DMS53 (cell line): ENCODE data around the gene UTP11.

Experiments used
- DNase-seq: peaks from one replicate; lab custom pipeline; 2025; lab: John Stamatoyannopoulos, UW

UTP11 gene

GRCh38 chr1:38003261-38004250 lies 9.0 kb upstream of the UTP11 start:
- no peak for DNase-seq

- DNase-seq: peak; percentile 48
These were observed 8.0 kb upstream of the UTP11 start for GRCh38 chr1:38004284-38005108.

- DNase-seq: peak; percentile 77
These were observed 7.1 kb upstream of the UTP11 start, which contains the start of gene FHL3 for GRCh38 chr1:38005195-38006007. Gene FHL3 (minus strand): TSS chr1:38005514. CDS start chr1:37999412, 6,102 bp downstream.

- DNase-seq: no peak
These were observed 6.3 kb upstream of the UTP11 start for GRCh38 chr1:38006008-38006828.

- peak; percentile 24 for DNase-seq
These were observed 3.3 kb upstream of the UTP11 start for GRCh38 chr1:38009088-38009840.

GRCh38 chr1:38009841-38010180 lies 2.7 kb upstream of the UTP11 start:
- DNase-seq: no peak

GRCh38 chr1:38013227-38013622 lies 691 bp downstream of the UTP11 start:
- DNase-seq: no peak

GRCh38 chr1:38014171-38014570 lies 1.6 kb downstream of the UTP11 start:
- DNase-seq: no peak

DNA sequence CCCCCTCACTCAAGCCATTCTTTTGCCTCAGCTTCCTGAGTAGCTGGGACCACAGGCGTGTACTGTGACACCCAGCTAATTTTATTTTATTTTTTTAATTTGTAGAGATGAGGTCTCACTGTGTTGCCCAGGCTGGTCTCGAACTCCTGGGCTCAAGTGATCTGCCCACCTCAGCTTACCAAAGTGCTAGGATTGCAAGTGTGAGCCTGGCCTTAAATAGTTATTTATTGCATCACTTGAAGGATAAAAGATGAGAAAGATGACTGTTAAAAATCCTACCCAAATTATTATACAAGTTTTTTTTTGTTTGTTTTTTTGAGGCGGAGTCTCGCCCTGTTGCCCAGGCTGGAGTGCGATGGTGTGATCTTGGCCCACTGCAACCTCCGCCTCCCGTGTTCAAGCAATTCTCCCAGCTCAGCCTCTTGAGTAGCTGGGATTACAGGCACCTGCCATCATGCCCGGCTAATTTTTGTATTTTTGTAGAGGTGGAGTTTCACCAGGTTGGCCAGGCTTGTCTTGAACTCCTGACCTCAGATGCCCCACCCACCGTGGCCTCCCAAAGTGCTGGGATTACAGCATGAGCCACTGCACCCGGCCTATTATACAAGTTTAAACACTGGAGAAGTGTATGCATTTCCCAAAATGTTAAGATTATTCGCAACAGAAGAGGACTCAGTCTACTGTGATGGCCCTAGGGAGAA lies 2.3 kb downstream of the UTP11 start:
- no peak for DNase-seq

GRCh38 chr1:38015978-38016725 lies 3.6 kb downstream of the UTP11 start:
- no peak for DNase-seq

DNA sequence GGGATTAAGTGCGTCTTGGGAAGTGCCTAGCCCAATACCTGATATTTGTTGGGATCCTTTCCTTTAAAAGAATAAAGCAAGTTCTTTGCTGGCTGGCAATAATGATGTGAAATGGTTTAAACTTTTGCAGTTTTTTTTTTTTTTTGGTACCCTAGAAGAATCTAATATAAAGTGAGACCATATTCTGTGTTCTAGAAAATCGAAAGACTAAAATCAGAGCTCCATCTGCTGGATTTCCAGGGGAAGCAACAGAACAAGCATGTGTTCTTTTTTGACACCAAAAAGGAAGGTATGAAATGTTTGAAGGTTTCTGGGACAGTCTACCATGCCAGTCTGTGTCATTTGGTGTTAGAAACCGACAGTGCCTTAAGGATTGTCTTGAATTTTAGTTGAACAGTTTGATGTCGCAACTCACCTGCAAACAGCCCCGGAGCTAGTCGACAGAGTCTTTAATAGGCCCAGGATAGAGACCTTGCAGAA lies 6.4 kb downstream of the UTP11 start:
- DNase-seq: peak; percentile 55

GRCh38 chr1:38020396-38020795 lies 7.9 kb downstream of the UTP11 start:
- no peak for DNase-seq

GRCh38 chr1:38021969-38022368 lies 9.4 kb downstream of the UTP11 start:
- no peak for DNase-seq

DNA sequence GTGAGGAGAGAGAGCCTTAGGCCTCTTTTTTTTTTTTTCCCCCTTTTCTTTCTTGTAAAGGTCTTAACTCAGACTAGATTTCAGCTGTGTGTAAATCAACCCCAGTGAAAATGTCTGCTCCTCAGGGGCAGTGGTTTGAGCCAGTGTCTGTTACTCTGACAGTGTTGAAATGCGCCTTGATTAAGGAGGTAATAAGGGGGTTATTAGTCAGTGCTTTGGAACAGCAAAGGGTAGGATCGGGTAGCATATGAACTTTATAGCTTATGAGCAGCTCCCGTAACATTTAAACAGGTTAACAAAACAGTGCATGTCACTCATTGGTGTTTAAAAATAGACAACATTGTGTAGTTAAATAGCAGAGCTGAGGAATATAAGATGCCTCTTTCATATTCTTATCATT lies 10.3 kb downstream of the UTP11 start:
- DNase-seq: no peak

- DNase-seq: no peak
These were observed 12.7 kb downstream of the UTP11 start for GRCh38 chr1:38025233-38025632.

DNA sequence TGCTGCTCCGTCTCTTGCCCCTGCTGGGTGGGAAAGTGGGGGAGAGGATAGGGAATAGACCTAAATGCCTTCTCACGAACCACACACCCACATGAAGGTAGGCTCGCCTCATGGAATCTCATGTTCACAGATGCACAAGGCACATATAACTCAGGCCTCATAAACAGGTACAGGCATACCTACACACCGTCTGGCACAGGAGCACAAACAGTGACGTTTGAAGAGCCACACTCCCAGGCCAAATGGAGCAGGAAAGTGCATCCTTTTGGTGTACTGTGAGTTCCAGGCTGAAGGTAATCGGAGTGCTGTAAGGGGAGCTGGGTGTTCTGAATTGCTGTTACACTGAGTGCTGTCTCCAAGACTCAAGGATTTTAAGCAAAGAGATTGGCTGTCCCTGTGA lies 13.1 kb downstream of the UTP11 start:
- no peak for DNase-seq

GRCh38 chr1:38026592-38027200 lies 14.2 kb downstream of the UTP11 start:
- peak; percentile 73 for DNase-seq
